WTC11 (cell line): ENCODE results near the gene DYNLL2. TPM values are rescaled to one million over a fixed set of nuclear protein-coding genes. Genes with fewer than 3 reads are reported as not detected.
"Not testable (repeated sequence)": the region's sequence is repeated elsewhere in the genome, so short reads cannot be mapped to it uniquely, and the experiment has no call there.

Experiments
- ATAC-seq: fragments of 200-7000 bp; cut with Tn5 transposase; 2 replicates; pipeline ENCODE4 v1.10.0; 2021; ENCODE audit warnings: mild to moderate bottlenecking, moderate library complexity
- CTCF ChIA-PET: fragments of 300-600 bp; sonication (Branson Sonifier 250); formaldehyde crosslinking; loops from one replicate; lab custom pipeline; 2021; ENCODE audit warnings: antibody characterized with exemption; lab: Charles Lee
- POLR2A ChIA-PET: fragments of 350-600 bp; sonication (Branson Sonifier 250); formaldehyde crosslinking; loops from one replicate; lab custom pipeline; 2021; ENCODE audit warnings: antibody characterized with exemption; lab: Charles Lee
- DNase-seq: peaks from one replicate; pipeline ENCODE4 v3.0.0; 2021; ENCODE audit warnings: low spot score
- H3K27ac Mint-ChIP-seq: 2 replicates; pipeline ENCODE4 v1.8.0; 2021; ENCODE audit warnings: mixed read lengths
- H3K27me3 Mint-ChIP-seq: 2 replicates; pipeline ENCODE4 v1.8.0; 2021; ENCODE audit warnings: low read depth, mild to moderate bottlenecking, moderate library complexity, mixed read lengths
- H3K36me3 Mint-ChIP-seq: 2 replicates; pipeline ENCODE4 v1.8.0; 2021; ENCODE audit warnings: mixed read lengths
- H3K4me1 Mint-ChIP-seq: 2 replicates; pipeline ENCODE4 v1.8.0; 2022; ENCODE audit warnings: mixed read lengths
- H3K4me3 Mint-ChIP-seq: 2 replicates; pipeline ENCODE4 v1.8.0; 2021; ENCODE audit warnings: mild to moderate bottlenecking, moderate library complexity, mixed read lengths
- H3K9me3 Mint-ChIP-seq: 2 replicates; pipeline ENCODE4 v1.8.0; 2021; ENCODE audit warnings: mixed read lengths
- ATF6 ChIP-seq: sonication (generic); formaldehyde crosslinking; IDR thresholded peaks from 2 replicates; pipeline ENCODE4 v1.8.1; 2023; ENCODE audit warnings: mild to moderate bottlenecking, missing genetic modification reagents
- CBFB ChIP-seq: sonication (generic); formaldehyde crosslinking; IDR thresholded peaks from 2 replicates; pipeline ENCODE4 v1.8.1; 2022; ENCODE audit warnings: mild to moderate bottlenecking, low read depth, missing genetic modification reagents
- CREM ChIP-seq: sonication (generic); formaldehyde crosslinking; IDR thresholded peaks from 2 replicates; pipeline ENCODE4 v1.8.1; 2022; ENCODE audit warnings: mild to moderate bottlenecking, missing genetic modification reagents, moderate library complexity
- E2F5 ChIP-seq: sonication (generic); formaldehyde crosslinking; IDR thresholded peaks from 2 replicates; pipeline ENCODE4 v1.8.1; 2022; ENCODE audit warnings: mild to moderate bottlenecking, moderate library complexity, missing genetic modification reagents
- ETV6 ChIP-seq: sonication (generic); formaldehyde crosslinking; IDR thresholded peaks from 2 replicates; pipeline ENCODE4 v1.8.1; 2022; ENCODE audit warnings: mild to moderate bottlenecking, missing genetic modification reagents
- FOXP1 ChIP-seq: sonication (generic); formaldehyde crosslinking; IDR thresholded peaks from 2 replicates; pipeline ENCODE4 v1.8.0; 2022; ENCODE audit warnings: missing genetic modification reagents, mild to moderate bottlenecking, moderate library complexity, borderline replicate concordance
- IRF1 ChIP-seq: sonication (generic); formaldehyde crosslinking; IDR thresholded peaks from 2 replicates; pipeline ENCODE4 v1.8.0; 2023; ENCODE audit warnings: missing genetic modification reagents
- JAZF1 ChIP-seq: fragments of 250-450 bp; sonication (Bioruptor Pico); IDR thresholded peaks from 2 replicates; pipeline ENCODE4 v1.9.0; 2021; ENCODE audit warnings: moderate library complexity, mild to moderate bottlenecking, inconsistent platforms
- MLX ChIP-seq: sonication (generic); formaldehyde crosslinking; IDR thresholded peaks from 2 replicates; pipeline ENCODE4 v1.8.1; 2023; ENCODE audit warnings: mild to moderate bottlenecking, missing genetic modification reagents, moderate library complexity
- NFE2L1 ChIP-seq: sonication (generic); formaldehyde crosslinking; IDR thresholded peaks from 2 replicates; pipeline ENCODE4 v1.8.1; 2023; ENCODE audit warnings: missing genetic modification reagents
- PREB ChIP-seq: sonication (generic); formaldehyde crosslinking; IDR thresholded peaks from 2 replicates; pipeline ENCODE4 v1.8.1; 2022; ENCODE audit warnings: mild to moderate bottlenecking, missing genetic modification reagents, moderate library complexity, borderline replicate concordance
- RELA ChIP-seq: sonication (generic); formaldehyde crosslinking; IDR thresholded peaks from 2 replicates; pipeline ENCODE4 v1.8.1; 2022; ENCODE audit warnings: missing genetic modification reagents, mild to moderate bottlenecking, borderline replicate concordance
- TCF7 ChIP-seq: sonication (generic); formaldehyde crosslinking; IDR thresholded peaks from 2 replicates; pipeline ENCODE4 v1.8.0; 2022; ENCODE audit warnings: mild to moderate bottlenecking, low read depth, missing genetic modification reagents, moderate library complexity
- TP53 ChIP-seq: sonication (generic); formaldehyde crosslinking; IDR thresholded peaks from 2 replicates; pipeline ENCODE4 v1.8.1; 2023; ENCODE audit warnings: mild to moderate bottlenecking, missing genetic modification reagents
- ZNF138 ChIP-seq: sonication (generic); formaldehyde crosslinking; conservative IDR thresholded peaks from 2 replicates; pipeline ENCODE4 v1.8.1; 2022; ENCODE audit warnings: mild to moderate bottlenecking, moderate library complexity, missing genetic modification reagents
- ZNF416 ChIP-seq: fragments of 250-450 bp; sonication (Bioruptor Pico); IDR thresholded peaks from 2 replicates; pipeline ENCODE4 v1.9.0; 2021; ENCODE audit warnings: mild to moderate bottlenecking, inconsistent platforms
- ZNF671 ChIP-seq: fragments of 250-450 bp; sonication (Bioruptor Pico); IDR thresholded peaks from 2 replicates; pipeline ENCODE4 v1.8.0; 2021; ENCODE audit warnings: mild to moderate bottlenecking
- ZSCAN18 ChIP-seq: fragments of 250-450 bp; sonication (Bioruptor Pico); IDR thresholded peaks from 2 replicates; pipeline ENCODE4 v2.1.2; 2022; ENCODE audit warnings: mild to moderate bottlenecking, moderate library complexity
- total RNA-seq: library from RNA; stranded (reverse); gene quantifications from 3 replicates; pipeline ENCODE4 v1.2.3, GENCODE V29; 2021
- TF ChIP-seq, protein P1 (sequence below): sonication (generic); formaldehyde crosslinking; IDR thresholded peaks from 2 replicates; pipeline ENCODE4 v1.8.1; 2022; ENCODE audit warnings: missing genetic modification reagents, borderline replicate concordance

Gene DYNLL2
- total RNA-seq, 1 experiment from 2014 or later: 34.6 TPM

- no peaks in the 10 kb centered on the region for H3K36me3 Mint-ChIP-seq
- no peak overlapping the region for H3K4me3 Mint-ChIP-seq
- ATAC-seq: no peak
- peaks cover 4% of the 10 kb centered on the region; the same call in 1 of the 2 replicates for H3K27me3 Mint-ChIP-seq
- peaks cover 13% of the 10 kb centered on the region for H3K9me3 Mint-ChIP-seq
- H3K4me1 Mint-ChIP-seq: peaks cover 5% of the 10 kb centered on the region
- H3K27ac Mint-ChIP-seq: no peak overlapping the region
- DNase-seq: no peak
- ChIA-PET CTCF (interaction anchor here (0.6 kb wide), 1 partner anchor 267 kb away, joined by 3 read pairs; no protein-coding TSS in a partner anchor), POLR2A (interaction anchor here (1.1 kb wide), 1 partner anchor 34 kb away, joined by 5 read pairs; the partner anchor contains the start of gene SRSF1)
- TF ChIP-seq FOXP1 (no peak), ZNF416 (CRISPR knock-in tag) (no peak), NFE2L1 (no peak), JAZF1 (no peak), TP53 (CRISPR knock-in tag) (no peak), ZNF138 (CRISPR knock-in tag) (no peak), ETV6 (CRISPR knock-in tag) (no peak), CBFB (CRISPR knock-in tag) (no peak), TCF7 (CRISPR knock-in tag) (no peak), PREB (CRISPR knock-in tag) (no peak)
These were observed 42.1 kb upstream of the DYNLL2 start for GRCh38 chr17:58041161-58041560.

- Mint-ChIP-seq H3K4me3 (no peak overlapping the region), H3K27me3 (peaks cover 4% of the 10 kb centered on the region; the same call in 1 of the 2 replicates), H3K4me1 (peaks cover 18% of the 10 kb centered on the region), H3K27ac (no peak overlapping the region), H3K9me3 (peaks cover 13% of the 10 kb centered on the region), H3K36me3 (no peaks in the 10 kb centered on the region)
- ATAC-seq (no peak), DNase-seq (no peak)
- TF ChIP-seq ATF6 (CRISPR knock-in tag) (no peak), CREM (no peak), IRF1 (no peak), RELA (CRISPR knock-in tag) (no peak), E2F5 (CRISPR knock-in tag) (no peak), MLX (CRISPR knock-in tag) (no peak), ZNF671 (CRISPR knock-in tag) (no peak), ZSCAN18 (no peak), FOXP1 (no peak)
- TF ChIP-seq, protein P1, sequence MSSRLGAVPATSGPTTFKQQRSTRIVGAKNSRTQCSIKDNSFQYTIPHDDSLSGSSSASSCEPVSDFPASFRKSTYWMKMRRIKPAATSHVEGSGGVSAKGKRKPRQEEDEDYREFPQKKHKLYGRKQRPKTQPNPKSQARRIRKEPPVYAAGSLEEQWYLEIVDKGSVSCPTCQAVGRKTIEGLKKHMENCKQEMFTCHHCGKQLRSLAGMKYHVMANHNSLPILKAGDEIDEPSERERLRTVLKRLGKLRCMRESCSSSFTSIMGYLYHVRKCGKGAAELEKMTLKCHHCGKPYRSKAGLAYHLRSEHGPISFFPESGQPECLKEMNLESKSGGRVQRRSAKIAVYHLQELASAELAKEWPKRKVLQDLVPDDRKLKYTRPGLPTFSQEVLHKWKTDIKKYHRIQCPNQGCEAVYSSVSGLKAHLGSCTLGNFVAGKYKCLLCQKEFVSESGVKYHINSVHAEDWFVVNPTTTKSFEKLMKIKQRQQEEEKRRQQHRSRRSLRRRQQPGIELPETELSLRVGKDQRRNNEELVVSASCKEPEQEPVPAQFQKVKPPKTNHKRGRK (CRISPR knock-in tag): no peak
- CTCF ChIA-PET: no interaction called here
- POLR2A ChIA-PET: no interaction called here
These were observed 39.7 kb upstream of the DYNLL2 start for GRCh38 chr17:58043221-58044181.

DNA sequence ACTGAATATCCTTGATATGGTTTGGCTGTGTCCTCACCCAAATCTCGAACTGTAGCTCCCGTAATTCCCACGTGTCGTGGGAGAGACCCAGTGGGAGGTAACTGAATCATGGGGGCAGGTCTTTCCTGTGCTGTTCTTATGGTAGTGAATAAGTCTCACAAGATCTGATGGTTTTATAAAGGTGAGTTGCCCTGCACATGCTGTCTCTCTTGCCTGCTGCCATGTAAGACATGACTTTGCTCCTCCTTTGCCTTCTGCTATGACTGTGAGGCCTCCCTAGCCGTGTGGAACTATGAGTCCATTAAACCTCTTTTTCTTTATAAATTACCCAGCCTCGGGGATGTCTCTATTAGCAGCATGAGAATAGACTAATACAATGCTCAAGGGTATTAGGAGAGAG is 39.0 kb upstream of the DYNLL2 start:
- H3K36me3 Mint-ChIP-seq, ATAC-seq, H3K27me3 Mint-ChIP-seq, DNase-seq, H3K4me3 Mint-ChIP-seq, POLR2A ChIA-PET, H3K27ac Mint-ChIP-seq: not testable (repeated sequence)
- Mint-ChIP-seq H3K4me1 (peaks cover 18% of the 10 kb centered on the region), H3K9me3 (peaks cover 13% of the 10 kb centered on the region)
- CTCF ChIA-PET: interaction anchor here (1.2 kb wide), 1 partner anchor 53 kb away, joined by 3 read pairs; no protein-coding TSS in a partner anchor
